ENCODE data around the gene ATMIN.

The ATMIN gene, protein sequence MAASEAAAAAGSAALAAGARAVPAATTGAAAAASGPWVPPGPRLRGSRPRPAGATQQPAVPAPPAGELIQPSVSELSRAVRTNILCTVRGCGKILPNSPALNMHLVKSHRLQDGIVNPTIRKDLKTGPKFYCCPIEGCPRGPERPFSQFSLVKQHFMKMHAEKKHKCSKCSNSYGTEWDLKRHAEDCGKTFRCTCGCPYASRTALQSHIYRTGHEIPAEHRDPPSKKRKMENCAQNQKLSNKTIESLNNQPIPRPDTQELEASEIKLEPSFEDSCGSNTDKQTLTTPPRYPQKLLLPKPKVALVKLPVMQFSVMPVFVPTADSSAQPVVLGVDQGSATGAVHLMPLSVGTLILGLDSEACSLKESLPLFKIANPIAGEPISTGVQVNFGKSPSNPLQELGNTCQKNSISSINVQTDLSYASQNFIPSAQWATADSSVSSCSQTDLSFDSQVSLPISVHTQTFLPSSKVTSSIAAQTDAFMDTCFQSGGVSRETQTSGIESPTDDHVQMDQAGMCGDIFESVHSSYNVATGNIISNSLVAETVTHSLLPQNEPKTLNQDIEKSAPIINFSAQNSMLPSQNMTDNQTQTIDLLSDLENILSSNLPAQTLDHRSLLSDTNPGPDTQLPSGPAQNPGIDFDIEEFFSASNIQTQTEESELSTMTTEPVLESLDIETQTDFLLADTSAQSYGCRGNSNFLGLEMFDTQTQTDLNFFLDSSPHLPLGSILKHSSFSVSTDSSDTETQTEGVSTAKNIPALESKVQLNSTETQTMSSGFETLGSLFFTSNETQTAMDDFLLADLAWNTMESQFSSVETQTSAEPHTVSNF

DNA sequence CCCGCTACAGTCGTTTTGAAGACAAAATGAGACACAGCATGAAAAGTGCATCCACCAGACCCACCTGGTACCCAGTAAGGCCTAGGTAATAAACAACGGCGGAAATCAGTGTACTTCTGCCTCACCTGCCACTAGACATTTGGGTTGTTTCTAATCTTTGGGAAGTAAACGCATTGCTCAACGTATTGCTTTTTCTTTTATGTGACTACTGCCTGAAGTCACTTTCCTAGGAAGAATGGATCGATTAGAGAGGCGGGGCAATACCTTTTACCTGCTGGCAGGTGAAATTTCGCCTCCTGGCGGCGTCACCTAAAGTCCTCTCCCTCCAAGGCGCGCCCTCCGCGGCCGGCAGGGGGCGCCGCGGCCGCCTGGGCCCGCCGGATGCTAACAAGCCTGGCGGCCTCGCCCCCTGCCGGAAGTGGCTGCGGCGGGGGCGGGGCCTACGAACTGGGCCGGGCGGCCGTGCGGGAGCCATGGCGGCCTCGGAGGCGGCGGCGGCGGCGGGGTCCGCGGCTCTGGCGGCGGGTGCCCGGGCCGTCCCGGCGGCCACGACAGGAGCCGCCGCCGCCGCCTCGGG, at the start of gene ATMIN:
TSS of gene ATMIN (plus strand) at position 445 of the 577 bp plus-strand sequence. CDS start at position 474, 29 bp downstream.
- peak; percentile 80 for DNase-seq

GRCh38 chr16:80986557-80986956, 49.1 kb upstream of the ATMIN start:
- DNase-seq = no peak

DNA sequence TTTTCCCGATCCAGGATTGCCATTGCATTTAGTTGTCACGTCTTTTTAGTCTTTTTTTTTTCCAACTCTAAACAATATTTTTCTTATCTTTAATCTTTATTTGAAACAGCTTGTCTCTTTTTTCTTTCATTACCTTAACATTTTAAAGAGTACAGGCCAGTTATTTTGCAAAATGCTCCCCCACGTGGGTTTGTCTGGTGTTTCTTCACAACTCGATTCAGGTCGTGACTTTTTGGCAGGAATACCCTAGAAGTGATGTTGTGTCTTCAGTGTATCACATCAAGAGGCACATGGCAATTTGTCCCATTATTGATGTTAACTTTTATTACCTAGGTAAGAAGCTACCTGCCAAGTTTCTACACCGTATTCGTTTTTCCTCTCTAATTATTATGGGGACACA, 46.9 kb upstream of the ATMIN start:
- DNase-seq = no peak

DNA sequence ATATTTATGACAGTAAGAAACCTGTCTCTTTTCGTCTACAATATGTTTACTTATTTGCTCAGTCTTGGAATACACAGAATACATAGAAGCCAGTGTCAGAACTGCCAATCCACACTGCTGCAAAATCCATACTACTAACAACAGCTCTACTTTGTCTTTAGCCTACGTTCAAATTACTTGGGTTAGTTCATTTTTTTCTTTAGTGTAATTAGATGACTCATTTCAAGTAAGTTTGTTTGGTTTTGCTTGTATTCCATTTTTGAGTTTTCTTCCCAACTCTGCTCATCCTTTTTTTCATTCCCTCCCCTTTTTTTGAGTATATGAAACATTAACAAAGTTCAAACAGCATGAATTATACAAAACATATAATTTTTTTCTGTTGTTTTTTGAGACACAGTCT, 45.8 kb upstream of the ATMIN start:
- DNase-seq = no peak

DNA sequence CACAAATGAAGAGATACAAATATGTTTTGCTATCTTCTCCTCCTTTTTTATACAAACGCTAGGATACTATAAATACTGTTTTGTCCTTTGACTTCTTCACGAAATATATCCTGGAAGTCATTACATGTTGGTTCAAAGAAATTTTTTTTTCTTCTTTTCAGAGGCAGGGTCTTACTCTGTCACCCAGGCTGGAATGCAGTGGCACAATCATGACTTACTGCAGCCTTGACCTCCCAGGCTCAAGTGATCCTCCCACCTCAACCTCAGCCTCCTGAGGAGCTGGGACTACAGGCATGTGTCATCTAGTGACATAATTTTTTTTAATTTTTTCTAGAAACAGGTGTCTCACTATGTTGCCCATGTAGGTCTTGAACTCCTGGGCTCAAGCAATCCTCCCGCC, 45.1 kb upstream of the ATMIN start:
- DNase-seq = no peak

GRCh38 chr16:80990978-80991377, 44.7 kb upstream of the ATMIN start:
- no peak for DNase-seq

- DNase-seq = no peak
Measured at GRCh38 chr16:80991792-80992430, 43.7 kb upstream of the ATMIN start.

- DNase-seq = no peak
Measured at GRCh38 chr16:80992676-80993293, 42.9 kb upstream of the ATMIN start.

DNA sequence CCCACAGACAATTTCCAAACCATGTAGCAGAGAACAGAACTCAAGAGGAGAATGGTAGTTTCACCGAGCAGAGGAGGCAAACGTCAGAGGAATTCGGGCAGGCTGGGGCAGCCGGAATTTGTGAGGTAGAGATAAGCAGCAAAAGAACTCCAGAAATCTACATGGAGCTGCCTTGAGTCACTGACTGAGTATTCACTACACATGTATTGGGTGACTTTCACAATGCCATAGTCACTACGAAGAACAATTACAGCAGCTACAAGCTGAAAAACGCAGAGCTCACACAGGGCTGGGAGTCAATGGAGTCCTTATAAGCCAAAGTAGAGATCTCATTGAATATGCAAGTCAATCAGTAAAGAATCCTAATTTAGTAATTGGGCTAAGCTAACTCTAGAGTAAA, 42.3 kb upstream of the ATMIN start:
- DNase-seq = peak; percentile 24

DNA sequence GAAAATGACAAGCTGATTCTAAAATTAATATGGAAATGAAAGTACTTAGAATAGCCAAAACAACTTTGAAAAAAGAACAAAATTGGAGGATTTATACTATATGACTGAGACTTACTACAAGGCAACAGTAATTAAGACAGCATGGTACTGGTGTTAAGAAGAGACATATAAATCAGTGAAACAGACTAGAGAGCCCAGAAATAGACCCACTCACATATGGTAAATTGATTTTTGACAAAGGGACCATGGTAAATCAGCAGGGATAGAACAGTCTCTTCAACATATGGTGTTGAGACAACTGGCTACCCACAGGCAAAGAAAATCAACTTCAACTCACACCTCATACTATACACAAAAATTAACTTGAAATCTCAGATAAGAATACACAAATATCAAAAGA, 41.8 kb upstream of the ATMIN start:
- no peak for DNase-seq

DNA sequence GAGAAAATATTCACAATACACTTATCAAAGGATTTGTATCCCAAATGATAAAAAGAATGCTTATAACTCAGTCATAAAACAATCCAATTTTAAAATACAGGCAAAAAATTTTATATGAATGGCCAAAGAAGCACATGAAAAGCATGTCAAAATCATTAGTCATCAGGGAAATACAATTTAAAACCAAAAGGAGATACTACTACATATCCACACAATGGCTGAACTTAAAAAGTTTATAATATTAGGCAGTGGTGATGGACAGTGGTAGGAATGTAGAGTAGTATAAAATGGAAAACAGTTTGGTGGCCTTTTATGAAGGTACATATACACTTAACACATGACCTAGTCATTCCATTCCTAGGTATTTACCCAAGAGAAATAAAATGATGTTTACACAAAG, 41.2 kb upstream of the ATMIN start:
- DNase-seq = peak; percentile 14

- DNase-seq = no peak
Measured at GRCh38 chr16:80996688-80997138, 38.9 kb upstream of the ATMIN start.

DNA sequence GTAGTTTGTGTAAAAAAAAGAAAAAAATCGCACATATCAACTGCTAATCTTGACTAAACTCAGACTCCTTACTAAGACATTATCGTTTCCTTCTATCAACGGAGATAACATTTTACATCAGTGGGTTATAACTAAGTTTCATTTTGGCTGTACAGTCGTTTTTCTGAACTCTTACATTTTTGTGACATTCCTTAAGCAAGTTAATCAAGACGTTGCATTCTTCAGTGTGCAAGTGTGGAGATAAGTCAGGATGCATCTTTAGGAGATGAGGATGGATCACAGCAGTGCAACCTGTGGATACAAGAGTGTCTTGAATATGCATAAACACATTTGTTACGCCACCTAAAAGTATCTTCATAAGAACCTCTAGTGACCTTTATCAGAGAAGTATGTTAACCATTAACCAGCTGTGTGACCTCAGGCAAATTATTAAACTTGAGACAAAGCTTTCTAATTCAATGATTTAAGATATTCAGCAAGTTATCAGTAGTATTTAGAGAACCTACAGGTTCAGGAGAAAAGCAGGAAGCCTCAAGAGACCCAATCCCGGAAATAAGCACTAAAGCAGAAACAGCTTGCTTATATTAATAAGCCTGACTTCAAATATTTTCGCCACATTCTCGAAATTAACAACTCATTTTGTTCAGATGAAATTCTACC, 38.4 kb upstream of the ATMIN start:
- DNase-seq = peak; percentile 74

- no peak for DNase-seq
Measured at GRCh38 chr16:80997964-80998620, 37.5 kb upstream of the ATMIN start.

DNA sequence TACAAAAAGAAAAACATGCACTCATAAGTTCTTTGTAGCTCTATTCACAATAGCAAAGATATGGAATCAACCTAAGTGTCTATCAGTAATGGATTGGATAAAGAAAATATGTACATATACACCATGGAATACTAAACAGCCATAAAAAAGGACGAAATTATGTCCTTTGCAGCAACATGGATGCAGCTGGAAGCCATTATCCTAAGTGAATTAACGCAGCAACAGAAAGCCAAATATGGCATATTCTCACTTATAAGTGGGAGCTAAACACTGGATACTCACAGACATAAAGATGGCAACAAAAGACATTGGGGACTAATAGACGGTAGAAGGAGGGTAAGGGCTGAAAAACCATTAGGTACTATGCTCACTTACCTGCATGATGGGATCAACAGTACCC, 34.8 kb upstream of the ATMIN start:
- DNase-seq = no peak

DNA sequence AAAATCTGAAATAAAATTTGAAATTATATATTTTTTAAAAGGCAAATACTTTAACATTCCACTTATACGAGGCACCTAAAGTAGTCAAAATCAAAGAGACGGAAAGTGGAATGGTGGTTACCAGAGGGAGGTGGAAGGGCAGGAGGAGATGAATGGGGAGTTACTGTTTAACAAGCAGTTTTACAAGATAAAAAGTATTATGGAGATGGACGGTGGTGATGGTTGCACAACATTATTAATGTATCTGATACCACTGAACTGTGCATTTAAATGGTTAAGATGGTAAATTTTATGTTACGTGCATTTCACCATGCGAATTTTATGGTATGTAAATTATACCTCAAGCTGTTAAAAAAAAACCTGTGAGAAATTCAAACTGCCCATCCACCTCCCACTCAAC, 34.3 kb upstream of the ATMIN start:
- DNase-seq = no peak

DNA sequence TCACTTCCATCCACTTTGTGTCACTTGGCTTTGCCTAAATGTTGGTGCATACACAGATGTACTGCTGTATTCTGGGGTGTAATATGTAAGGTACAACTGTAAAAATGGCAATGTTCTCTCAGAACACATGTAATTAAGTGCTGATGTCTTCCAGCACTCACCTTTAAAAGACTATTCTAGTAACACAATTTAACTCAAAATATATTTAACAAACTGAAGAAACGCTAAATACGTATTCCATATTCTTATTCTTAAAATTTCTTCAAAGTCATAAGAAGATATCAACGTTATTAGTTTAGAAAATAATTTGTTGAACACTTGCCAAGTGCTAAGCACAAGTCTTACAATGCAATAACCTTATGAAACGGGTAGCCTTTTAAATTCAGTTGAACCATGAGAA, 32.6 kb upstream of the ATMIN start:
- DNase-seq = no peak

GRCh38 chr16:81003610-81004460, 31.8 kb upstream of the ATMIN start:
- no peak for DNase-seq

GRCh38 chr16:81004646-81005353, 30.8 kb upstream of the ATMIN start:
- peak; percentile 74 for DNase-seq

DNA sequence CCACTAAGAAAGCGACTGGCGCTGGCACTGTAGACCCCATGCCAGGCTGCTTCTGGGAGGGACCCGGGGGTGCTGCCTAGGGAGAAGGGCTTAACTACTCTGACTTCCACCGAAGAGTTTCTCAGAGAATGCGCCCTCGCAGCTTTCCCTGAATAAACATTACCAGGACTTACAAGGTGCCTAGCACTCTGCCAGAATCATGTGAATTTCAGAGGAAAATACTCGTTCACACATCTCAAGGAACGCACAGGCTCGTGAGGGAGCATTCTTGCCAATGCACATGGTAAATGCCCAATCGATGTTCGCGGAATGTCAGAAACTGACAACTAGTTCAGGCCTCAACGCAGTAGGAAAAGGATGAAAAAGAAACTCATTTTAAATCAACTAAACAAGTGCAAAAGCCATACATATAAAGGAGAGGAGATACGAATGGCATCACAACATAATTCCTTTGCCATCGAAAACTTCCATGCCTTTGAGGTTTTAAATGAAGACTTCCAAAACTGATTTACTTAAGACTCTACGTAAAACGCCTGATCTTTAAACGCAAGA, 30.0 kb upstream of the ATMIN start:
- no peak for DNase-seq
